Measurements from ENCODE around the gene TSPOAP1.

Gene TSPOAP1

DNA sequence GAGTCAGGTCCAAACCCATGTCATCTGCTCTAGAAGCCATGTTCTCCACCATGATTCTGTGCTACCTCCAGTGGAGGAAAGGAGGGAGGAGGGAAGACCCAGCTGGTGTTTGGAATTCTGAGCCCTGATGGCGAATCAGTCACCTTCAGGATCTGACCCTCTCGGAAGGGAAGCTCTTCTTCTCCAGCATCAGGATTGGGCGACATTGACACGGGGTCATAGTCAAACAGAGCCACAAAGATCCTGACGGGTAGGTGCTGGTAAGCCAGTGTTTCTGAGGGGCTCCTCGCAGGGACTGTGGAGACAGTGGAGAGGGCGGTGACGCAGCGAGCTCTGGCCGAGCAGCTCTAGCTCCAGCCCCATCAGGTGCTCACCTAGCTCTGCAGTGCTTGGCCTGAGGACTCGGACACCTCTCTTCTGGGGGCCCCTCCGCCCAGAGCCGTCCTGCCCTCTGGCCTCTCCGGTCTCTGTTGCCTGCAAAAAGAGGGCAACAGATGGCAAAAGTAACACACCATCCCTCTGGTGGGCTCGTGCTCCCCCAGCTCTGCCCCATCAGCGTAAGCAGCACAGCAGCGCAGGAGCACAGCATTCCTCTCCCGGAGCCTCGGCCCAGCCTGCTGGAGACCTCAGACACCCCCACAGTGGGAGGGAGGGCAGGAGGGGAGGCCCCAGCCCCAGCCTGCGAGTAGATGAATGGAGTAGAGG is 21.0 kb downstream of the TSPOAP1 start:
- DNase-seq (ENCODE audit: insufficient read length, low spot score) (no peak), FAIRE-seq (no peak)

DNA sequence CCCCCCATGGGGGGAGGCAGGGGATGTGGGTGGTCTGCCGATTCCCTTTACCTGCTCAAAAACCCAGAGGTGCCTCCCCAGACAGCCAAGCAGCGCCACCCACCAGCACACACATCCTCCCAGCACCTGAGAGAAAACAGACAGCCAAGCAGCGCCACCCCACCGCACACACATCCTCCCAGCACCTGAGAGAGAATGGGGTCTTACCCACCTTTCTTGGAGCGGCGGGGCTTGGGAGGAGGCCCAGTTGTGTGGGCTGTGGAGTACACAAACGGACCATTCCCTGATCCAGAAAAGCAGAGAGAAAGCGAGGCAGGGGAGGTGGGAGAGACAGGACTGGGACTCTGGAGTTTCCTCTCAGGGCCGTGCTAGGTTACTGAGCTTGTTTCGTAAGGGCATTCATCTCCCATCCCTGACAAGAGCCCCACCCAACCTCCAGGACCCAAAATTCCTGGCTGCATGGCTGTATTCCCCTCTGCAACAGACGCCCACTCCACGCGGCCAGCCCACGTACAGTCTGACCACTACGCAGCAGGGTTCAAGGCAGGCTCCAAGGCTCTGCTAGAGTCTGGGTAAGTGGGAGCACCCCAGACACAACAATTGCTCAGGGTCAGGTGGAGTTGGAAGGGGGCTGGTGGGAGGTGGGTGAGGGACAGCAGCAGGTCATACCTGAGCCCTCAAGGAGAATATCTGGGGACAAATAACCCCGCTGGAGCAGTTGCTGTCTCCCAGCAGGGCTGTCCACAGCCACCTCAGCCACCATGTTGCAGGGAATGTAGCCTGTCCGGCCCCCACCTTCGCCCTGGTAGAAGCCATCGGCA is 22.3 kb downstream of the TSPOAP1 start:
- FAIRE-seq: no peak
- DNase-seq (ENCODE audit: insufficient read length, low spot score): no peak

DNA sequence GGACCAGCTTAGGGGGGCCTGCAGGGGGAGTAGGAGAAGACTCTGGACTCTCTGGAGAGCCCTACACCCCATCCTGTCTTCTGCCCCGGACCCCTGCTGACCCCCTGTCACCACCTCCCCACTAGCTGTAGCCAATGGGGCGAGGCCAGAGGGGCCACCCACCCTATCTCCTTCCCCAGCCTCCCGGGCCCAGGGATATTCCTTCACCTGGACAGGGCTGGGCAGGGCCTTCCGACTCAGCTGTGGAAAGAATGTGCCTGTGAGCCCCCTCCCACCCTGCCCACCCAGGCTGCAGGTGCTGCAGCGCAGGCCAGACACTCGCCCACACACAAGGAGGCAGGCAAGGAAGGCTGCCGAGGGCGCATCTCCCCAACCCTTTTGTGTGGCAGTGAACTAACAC is 23.0 kb downstream of the TSPOAP1 start:
- no peak for DNase-seq (ENCODE audit: insufficient read length, low spot score)
- no peak for FAIRE-seq

DNA sequence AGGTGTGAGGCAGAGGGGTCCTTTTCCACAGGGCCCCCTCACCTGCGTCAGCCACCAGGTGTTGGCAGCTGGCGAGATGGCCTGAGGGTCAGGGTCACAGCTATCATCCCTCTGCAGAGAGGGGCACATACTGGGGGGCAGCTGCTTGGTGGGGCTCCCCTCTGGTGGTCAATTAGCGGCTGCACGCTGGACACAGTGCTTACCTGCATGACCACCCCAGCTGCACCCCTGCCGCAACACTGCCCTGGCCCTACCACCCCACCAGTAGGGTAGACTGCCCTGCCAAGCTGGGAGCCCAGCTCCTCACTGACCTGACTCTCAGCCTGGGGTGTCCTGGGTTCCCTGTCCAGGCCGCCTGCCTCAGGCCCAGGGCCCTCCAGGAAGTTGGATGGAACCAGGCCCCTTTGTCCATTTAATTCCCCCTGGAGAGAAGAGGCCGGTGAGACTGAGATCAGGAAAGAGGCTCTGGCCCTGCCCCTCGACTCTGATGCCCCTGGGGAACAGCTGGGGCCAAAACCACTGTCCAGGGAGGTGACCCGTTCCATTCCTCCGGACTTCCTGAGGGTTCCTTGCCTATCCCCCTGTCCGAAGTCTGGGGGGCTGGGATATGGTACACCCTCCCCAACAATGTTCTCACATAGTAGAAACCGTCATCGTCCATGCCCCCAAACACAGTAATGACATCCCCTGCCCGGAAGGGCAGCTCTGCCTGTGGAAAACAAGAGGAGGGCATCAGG is 23.7 kb downstream of the TSPOAP1 start:
- DNase-seq (ENCODE audit: insufficient read length, low spot score): no peak
- FAIRE-seq: no peak

DNA sequence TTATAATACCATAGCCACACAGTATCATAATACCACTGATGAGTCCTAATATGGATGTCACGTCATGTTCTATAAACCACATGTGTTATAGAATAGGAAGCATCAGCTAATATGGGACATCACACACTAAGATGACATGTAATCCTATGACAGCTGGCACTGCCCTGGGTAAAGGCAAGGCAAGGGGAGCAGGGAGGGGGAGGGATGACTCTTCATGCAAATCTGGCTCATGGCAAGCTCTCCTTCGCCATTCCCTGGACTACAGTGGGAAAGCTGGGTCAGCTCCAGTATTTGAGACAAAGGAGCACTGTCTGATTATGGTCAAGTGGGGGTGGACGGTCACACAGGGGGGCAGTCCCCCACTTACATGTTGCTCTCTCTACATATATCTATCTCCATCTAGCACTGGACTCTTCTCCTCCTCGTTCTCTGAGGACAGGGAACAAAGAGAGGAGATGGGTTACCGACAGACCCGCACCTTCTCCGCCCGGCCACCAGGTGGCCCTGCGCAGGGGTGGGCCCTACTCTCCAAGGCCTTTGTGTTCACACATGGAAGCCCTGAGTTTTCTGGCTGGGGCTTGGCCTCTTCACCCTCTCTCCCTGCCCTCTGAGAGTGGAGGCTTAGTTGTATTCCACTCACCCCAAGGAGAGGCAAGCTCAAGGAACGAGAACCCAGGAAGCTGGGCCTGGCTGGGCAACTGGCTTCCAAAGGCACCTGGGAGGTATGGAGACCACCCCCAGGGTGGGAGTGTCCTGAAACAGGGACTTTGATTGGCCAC is 24.4 kb downstream of the TSPOAP1 start:
- peak; percentile 96 for FAIRE-seq

DNA sequence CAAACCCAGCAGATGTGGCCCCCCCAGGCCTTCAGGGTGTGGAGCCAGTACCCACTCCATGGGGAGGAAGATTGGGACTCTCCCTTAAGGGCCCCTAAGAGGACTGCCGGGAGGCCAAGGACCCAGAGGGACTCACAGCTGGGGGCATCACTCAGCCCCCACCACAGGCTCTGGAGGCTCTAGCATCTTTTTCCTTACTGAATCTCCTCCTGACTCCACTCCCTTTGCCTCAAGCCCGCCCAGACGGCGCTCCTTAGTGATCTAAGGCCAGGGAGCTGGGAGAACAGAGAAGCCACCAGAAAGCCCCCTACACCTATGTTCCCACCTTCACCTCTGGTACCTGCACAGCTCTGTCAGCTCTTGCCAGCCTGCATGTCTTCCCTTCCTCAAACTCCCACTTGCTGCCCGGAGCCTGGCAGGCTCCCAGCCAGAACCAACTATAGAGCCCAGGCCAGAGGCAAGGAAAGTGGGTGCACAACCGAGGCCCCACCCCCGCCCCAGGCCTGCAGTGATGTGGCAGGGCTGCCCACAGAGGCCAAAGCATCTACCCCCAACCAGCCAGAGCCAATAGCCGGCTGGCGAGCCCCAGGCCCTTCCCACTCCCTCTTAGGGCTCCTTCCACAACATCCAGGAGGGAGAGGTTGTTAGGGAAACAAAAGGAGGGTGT is 25.5 kb downstream of the TSPOAP1 start:
- DNase-seq (ENCODE audit: insufficient read length, low spot score) (no peak), FAIRE-seq (no peak)

More for the DNA sequence above, 24.4 kb downstream of the TSPOAP1 start:
- peak; percentile 91 for DNase-seq (ENCODE audit: insufficient read length, low spot score)

DNA sequence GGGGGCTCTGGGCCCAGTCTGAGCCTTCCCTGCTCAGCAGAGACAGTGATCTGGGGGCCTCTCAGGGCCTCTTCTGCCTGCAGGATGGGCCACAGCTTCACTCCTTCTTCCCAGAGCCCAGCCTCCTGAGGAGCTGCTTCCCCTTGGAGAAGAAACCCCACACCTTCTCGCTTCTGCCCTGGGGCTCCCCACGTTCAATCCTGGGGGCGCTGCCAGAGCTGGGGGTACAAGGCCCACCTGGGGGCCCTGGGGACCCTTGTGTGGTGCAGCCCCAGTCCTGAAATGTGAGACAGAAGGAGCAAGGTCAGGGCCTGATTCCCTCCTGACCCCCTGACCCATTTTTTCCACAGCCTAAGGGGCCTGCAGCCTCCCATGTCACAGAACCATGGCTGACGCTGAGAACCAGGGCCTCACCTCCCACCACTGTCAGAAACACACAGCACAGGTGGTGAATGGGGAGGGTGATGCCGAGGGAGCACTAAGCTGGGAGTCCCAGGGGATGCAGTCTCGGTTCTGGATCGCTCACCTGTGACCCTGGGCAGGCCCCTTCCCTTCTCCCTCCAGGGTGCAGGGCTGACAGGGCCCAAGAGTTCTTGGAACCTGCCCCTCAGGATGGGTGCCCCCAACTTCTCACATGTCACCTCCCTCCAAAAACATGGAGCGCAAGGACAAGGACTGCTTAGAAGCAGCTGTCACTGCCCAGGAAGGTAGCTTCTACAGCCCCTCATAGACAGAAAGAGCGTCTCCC is 26.2 kb downstream of the TSPOAP1 start:
- FAIRE-seq: no peak
- DNase-seq (ENCODE audit: insufficient read length, low spot score): no peak

DNA sequence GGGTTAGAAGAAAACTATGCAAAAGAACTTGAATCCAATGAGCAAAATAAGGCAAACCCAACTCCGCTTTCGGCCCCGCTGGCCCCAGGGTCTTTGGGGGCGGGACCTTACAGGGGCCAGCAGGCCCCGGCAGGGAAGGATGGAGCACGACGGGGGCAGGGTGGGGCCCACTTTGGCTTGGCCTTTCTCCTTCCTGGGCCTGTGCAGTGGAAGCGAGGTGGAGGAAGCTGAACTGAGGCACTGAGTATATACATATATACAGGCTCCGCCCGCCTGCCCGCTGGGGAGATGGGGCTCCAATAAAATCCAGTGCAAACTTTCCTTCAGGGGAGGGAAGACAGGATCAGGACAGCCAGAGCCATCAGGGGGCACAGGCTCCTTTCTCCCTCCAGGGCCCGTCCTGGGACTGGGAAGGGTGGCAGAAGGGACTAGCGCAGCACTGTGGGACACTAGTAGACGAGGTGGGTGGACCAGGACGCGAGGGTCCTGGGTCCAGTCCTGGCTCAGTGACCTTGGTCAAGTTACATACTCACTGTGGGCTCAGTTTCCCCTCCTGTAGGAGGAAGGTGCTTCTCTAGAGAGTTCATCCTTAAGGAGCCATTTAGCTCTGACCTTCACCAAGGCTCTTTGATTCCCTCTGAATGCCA is 27.0 kb downstream of the TSPOAP1 start:
- no peak for DNase-seq (ENCODE audit: insufficient read length, low spot score)
- FAIRE-seq: no peak

DNA sequence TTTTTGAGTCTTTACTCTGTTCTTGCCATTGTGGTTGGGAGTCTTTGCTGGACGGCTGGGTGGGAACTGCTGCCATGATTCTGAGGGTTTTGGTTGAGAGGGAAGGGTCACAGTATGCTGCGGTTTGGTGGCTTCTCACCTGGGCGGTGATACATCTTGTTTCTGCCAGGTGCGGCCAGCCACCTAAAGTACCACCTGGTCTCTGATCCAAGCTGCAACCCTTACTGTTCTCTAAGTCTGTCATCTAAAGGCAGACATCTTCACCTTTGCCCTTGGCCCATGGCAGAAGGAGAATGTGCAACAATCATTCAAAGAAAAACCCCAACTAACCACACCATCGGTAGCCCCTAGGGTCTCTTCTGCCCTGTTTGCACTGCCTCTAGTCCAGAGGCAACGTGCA is 28.3 kb downstream of the TSPOAP1 start:
- no peak for DNase-seq (ENCODE audit: insufficient read length, low spot score)
- no peak for FAIRE-seq

DNA sequence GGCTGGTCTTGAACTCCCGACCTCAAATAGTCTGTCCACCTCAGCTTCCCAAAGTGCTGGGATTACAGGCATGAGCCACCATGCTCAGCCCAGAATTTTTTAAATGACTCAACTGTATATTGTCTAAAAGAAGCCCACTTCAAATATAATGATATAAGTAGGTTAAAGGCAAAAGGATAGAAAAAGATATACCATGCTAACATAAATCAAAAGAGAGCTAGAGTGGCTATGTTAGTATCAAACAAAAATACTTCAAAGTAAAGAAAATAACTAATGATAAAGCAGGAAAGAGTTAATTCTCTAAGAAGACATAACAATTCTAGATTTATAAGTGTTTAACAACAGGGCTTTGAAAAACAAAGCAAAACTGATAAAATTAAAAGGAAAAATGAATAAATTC is 34.6 kb downstream of the TSPOAP1 start:
- no peak for DNase-seq (ENCODE audit: insufficient read length, low spot score)
- no peak for FAIRE-seq

DNA sequence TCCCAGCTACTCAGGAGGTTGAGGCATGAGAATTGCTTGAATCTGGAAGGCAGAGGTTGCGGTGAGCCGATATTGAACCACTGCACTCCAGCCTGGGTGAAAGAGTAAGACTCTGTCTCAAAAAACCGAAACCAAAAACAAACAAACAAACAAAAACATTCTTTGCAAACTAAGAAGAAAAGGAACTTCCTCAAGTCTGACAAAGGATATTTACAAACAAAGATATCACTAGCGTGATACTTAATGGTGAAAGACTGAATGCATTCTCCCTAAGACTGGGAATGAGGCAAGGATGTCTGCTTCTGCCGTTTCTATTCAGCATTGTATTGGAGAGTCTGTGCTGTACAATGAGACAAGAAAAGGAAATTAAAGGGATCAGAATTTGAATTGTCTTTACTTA is 37.3 kb downstream of the TSPOAP1 start:
- FAIRE-seq: no peak

DNA sequence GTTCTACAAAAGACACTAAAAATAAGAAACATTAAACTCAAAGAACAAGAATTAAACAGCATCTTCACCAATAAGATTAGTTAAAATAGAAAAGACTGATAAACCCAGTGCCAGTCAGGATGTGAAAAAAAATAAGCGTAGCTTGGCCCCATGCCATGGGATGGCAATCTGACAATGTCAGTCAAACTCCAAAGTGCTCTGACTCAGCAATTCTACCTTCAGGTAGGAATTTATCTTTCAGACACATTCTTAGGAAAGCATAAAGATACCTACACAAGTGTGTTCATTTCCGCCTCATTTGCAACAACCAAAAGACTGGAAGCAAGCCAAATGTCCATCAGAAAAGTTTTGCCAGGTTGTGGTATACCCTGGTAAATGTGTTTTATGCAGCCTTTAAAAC is 38.7 kb downstream of the TSPOAP1 start:
- DNase-seq (ENCODE audit: insufficient read length, low spot score): no peak
- no peak for FAIRE-seq

More for the DNA sequence above, 37.3 kb downstream of the TSPOAP1 start:
- no peak for DNase-seq (ENCODE audit: insufficient read length, low spot score)

DNA sequence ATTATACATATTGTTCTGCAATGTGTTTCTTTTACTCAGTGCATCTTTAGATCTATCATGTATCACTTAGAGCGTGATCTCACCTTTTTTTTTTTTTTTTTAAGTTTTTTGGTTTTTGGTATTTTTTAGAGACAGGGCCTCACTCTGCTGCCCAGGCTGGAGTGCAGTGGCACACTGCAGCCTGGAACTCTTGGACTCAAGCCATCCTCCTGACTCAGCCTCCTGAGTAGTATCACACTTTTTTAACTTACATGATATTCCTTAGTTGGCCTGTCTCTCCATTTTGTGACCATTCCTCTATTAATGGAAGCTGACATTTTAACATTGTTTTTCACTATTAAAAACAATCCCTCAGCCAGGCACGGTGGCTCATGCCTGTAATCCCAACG is 43.2 kb downstream of the TSPOAP1 start:
- FAIRE-seq (no peak), DNase-seq (ENCODE audit: insufficient read length, low spot score) (no peak)

DNA sequence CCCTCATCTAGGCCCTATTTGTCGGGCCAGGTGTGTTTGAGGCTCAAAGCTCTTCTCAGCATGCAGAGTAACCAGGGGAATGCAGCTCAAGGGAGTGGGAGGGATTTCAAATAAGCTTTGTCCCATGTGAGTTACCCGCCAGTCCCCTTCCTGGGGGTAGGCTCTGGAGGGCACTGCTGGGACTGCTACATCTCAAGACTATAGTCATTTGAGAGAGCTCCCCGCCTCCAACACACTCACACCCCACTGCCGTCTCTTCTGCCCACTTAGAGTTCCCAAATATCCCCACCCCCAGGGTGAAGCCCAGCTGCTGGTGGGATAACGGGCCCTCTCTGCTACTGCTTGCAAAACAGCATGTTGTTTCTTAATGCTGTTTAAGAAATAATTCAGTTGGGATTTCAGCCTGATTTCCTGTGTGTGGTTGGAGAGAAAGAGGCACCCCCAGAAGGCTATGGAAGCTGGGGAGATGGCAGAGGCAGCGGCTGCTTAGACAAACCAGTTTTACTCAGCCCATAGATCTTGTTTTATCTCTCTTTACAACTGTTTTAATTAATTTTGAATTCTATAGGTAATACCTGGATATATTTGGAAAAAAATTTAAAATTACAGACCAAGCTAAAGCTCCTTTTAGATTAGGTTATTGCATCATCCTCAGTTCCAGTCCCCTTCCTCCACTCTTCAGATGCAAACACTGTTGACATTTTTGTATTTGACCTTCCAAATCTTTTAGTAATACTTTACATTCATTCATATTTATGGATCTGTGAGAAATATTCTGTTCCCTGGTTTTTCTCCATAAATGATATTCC is 43.8 kb downstream of the TSPOAP1 start:
- no peak for FAIRE-seq
- DNase-seq (ENCODE audit: insufficient read length, low spot score): no peak

DNA sequence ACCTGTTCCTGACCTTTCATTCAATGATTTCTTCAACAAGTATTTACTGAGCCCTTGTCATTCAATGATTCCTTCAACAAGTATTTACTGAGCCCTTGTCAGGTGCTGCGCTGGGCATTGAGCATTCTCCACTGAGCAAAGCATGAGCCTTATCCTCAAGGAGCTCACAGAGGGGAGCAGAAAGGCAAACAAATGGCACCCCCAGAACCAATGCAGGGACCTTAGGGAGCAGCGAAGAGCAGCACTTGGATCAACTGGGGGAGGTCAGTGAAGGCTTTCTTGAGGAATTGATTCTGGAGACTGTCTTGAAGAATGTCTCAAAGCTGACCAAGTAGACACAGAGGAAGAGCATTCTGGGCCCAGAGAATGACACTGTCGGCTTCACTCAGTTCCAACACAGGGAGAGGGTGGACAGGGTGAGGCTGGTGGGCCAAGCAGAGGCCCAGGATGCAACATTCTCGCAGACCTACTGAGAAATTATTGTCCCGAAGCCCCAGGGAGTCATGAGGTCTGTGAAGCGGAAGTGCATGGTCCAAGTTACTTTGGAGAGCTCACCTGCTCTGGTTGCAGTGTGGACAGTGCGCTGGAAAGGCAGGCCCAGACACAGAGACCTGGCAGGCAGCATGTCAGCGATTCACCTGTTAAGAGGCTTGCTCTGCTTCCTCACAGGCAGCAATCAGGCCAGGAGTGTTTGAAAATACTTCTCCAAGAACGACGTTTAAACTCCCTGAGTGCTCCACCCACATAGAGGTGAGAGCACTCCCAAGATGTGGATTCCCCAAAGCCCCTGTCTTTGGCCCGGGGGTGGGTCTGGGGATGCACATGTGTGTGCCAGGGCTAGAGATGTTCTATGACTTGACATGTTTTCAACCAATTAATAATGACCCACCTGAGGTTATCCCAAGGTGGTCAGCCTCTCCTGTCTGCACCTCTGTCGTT is 44.7 kb downstream of the TSPOAP1 start:
- no peak for FAIRE-seq
- no peak for DNase-seq (ENCODE audit: insufficient read length, low spot score)

DNA sequence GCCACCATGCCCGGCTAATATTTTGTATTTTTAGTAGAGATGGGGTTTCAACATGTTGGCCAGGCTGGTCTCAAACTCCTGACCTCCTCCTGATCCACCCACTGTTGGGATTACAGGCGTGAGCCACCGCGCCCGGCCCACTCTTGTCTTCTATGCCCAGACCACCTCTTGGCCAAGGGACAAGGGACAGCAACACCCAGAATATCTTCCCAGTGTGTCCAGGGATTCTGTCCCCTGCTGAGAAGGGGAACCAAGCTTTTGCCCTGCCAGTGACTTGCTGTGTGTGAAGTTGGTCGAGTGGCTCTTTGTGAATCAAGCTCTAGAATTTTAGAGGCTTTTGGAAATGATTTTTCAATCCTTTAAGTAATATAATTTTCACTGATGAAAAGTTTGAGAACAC is 46.2 kb downstream of the TSPOAP1 start:
- no peak for DNase-seq (ENCODE audit: insufficient read length, low spot score)

DNA sequence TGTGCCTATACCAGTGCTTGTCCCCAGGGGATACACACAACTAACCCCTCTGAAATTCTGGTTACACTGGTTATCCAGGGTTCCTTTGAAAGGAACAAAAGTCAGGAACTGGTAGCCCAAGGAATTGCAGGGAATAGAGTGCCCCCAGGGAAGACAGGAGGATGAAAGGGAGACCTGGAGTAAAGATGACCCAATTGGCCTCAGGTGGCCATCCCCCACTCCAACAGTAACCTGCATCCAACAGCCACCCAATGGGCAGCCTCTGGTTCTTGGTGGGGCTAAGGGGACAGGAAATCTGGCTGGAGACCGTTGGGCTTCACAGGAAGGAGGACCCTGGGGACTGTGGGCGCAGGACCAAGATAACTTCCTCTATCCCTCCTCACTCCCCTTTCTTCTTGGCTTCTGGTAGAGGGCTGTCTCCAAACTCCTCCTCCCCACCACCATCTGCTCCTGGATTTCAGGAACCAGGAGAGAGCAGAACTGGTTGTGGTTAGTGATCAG is 47.0 kb downstream of the TSPOAP1 start:
- DNase-seq (ENCODE audit: insufficient read length, low spot score) (no peak), FAIRE-seq (no peak)

More for the DNA sequence above, 46.2 kb downstream of the TSPOAP1 start:
- no peak for FAIRE-seq
